Sigmoid colon (tissue), 7 donors: ENCODE measurements around the gene SOX14. TPM values are rescaled to one million over a fixed set of nuclear protein-coding genes. Genes with fewer than 3 reads are reported as not detected.

Experiments
- DNase-seq: peaks from one replicate; pipeline ENCODE4 v3.0.0-alpha.2; 2019
- H3K27ac ChIP-seq, 4 donors: fragments of 200-600 bp; sonication (generic); one replicate each; pipeline ENCODE4 v1.5.1; 2016 to 2019; ENCODE audit warnings: mild to moderate bottlenecking in 1 of 4
- H3K27me3 ChIP-seq, 3 donors: fragments of 200-600 bp; sonication (generic); one replicate each; pipeline ENCODE4 v1.5.1; 2019; ENCODE audit warnings: mild to moderate bottlenecking in 1 of 3
- H3K36me3 ChIP-seq, 4 donors: fragments of 200-600 bp; sonication (generic); one replicate each; pipeline ENCODE4 v1.5.1; 2016 to 2019
- H3K4me1 ChIP-seq, 4 donors: fragments of 200-600 bp; sonication (generic); one replicate each; pipeline ENCODE4 v1.5.1; 2017 to 2019
- H3K4me3 ChIP-seq, 4 donors: fragments of 200-600 bp; sonication (generic); one replicate each; pipeline ENCODE4 v1.5.1; 2017 to 2019; ENCODE audit warnings: mild to moderate bottlenecking in 2 of 4, moderate library complexity in 1 of 4
- H3K9me3 ChIP-seq, 4 donors: fragments of 200-600 bp in 3 of 4; sonication (generic) in 3 of 4; one replicate each; pipeline versions ENCODE4 v1.5.1 to v1.6.1; 2013 to 2019
- EP300 ChIP-seq, 4 donors: sonication (generic); formaldehyde crosslinking; IDR thresholded peaks; one replicate each; pipeline ENCODE4 v1.6.1; 2017; ENCODE audit warnings: antibody characterized with exemption in 4 of 4
- POLR2A ChIP-seq, 2 donors: fragments of 450-650 bp; IDR thresholded peaks; one replicate each; pipeline ENCODE4 v1.6.1; 2016; ENCODE audit warnings: antibody characterized with exemption in 2 of 2, mild to moderate bottlenecking in 2 of 2, moderate library complexity in 2 of 2
- POLR2AphosphoS5 ChIP-seq, 4 donors: sonication (generic); formaldehyde crosslinking; IDR thresholded peaks; one replicate each; pipeline ENCODE4 v1.6.1; 2017; ENCODE audit warnings: antibody characterized with exemption in 4 of 4
- WGBS, 2 donors: extraction: QIAGEN DNeasy Blood & Tissue Kit; methylation state at CpG; one replicate each; pipeline ENCODE4 v1.1.7; 2013; 5-methylcytosine and 5-hydroxymethylcytosine counted together
- intact Hi-C: fragments of 100-400 bp; cut with DNase I; formaldehyde crosslinking; loops from one replicate; pipeline ENCODE4 v1.15.1; 2023
- polyA plus RNA-seq, 3 donors: library from polyadenylated mRNA; stranded (reverse); fragments of 200-250 nt; gene quantifications; one replicate each; pipeline ENCODE4 v1.2.3, GENCODE V29; 2013
- total RNA-seq, 4 donors: library from RNA; depleted of rRNA; stranded (reverse); fragments of >200 nt; gene quantifications; one replicate each; pipeline ENCODE4 v1.1.0, GENCODE V29; 2016
- TF ChIP-seq, protein P1 (sequence below), 4 experiments: fragments of 450-650 bp in 3 of 4; fragments of 200-600 bp in 1 of 4; IDR thresholded peaks; one replicate each; pipeline ENCODE4 v1.5.1; 2016 to 2019; ENCODE audit warnings: antibody characterized with exemption in 4 of 4, mild to moderate bottlenecking in 3 of 4, moderate library complexity in 2 of 4
- donor health status: healthy with polysubstance abuse.
- donor health status: Bipolar disorder and iron deficiency.
- donor health status: healthy.

The SOX14 gene
- total and polyA plus RNA-seq, 7 donors, result not detected

DNA sequence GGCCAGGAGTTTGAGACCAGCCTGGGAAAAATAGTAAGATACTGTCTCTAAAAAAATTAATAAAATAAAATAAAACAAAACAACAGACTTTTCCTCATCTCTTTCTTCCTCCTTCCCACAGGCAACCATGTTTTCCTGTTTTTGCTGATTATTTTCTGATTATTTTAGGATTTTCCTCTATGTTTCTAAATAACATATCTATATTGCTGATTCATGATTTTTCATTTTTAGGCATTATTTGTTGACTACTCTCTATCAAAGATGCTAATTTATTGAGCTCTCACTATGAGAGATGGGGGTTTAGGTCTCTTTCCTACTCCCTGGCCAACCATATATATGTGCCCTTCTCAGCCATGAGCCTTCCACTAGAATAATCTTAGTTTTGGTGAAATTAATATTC, 45.4 kb downstream of the SOX14 start:
- Histone ChIP-seq H3K4me3 (no peak overlapping the region), H3K27me3 (no peaks in the 10 kb centered on the region), H3K36me3 (no peaks in the 10 kb centered on the region), H3K4me1 (no peaks in the 10 kb centered on the region), H3K27ac (no peak overlapping the region), H3K9me3 (peaks cover 0 to 2% (median 0%) of the 10 kb centered on the region in 4 donors)
- DNase-seq, result no peak
- TF ChIP-seq POLR2A (IDR thresholded peaks at IDR 0.05), result no peak
- no peak for TF ChIP-seq POLR2AphosphoS5 (IDR thresholded peaks at IDR 0.05)
- TF ChIP-seq, protein P1, sequence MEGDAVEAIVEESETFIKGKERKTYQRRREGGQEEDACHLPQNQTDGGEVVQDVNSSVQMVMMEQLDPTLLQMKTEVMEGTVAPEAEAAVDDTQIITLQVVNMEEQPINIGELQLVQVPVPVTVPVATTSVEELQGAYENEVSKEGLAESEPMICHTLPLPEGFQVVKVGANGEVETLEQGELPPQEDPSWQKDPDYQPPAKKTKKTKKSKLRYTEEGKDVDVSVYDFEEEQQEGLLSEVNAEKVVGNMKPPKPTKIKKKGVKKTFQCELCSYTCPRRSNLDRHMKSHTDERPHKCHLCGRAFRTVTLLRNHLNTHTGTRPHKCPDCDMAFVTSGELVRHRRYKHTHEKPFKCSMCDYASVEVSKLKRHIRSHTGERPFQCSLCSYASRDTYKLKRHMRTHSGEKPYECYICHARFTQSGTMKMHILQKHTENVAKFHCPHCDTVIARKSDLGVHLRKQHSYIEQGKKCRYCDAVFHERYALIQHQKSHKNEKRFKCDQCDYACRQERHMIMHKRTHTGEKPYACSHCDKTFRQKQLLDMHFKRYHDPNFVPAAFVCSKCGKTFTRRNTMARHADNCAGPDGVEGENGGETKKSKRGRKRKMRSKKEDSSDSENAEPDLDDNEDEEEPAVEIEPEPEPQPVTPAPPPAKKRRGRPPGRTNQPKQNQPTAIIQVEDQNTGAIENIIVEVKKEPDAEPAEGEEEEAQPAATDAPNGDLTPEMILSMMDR (IDR thresholded peaks at IDR 0.05), result no peak
- TF ChIP-seq EP300 (IDR thresholded peaks at IDR 0.05), result no peak
- intact Hi-C loops, result no loop called here

DNA sequence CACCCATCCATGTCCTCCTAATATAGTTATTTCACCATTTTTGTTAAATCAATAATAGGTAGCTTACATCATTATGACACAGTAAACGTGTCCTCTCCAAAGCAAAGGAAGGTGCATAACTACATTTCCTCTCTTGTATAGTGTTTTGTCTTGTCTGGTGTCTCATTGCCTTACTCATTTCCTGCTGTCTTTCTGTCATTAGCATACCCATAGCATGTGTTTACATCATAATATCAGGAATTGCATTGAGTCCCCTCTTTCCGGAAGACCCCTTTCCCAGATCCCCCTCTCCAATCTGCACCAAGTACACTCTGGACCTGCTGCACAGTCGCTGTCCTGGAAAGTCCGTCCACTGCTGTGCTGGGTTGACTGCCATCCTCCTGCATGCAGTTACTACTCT, 47.9 kb downstream of the SOX14 start:
- H3K4me1 ChIP-seq, result no peaks in the 10 kb centered on the region
- no peak for DNase-seq
- H3K4me3 ChIP-seq, result no peak overlapping the region
- H3K27me3 ChIP-seq, result peaks cover 0 to 4% (median 0%) of the 10 kb centered on the region in 3 donors
- 39 to 62% methylated on average over 4 of the region's 4 CpGs for WGBS, 2 donors
- no peaks in the 10 kb centered on the region for H3K36me3 ChIP-seq
- H3K27ac ChIP-seq, result no peak overlapping the region
- peaks cover 0 to 2% (median 0%) of the 10 kb centered on the region in 4 donors for H3K9me3 ChIP-seq
- intact Hi-C loops, result no loop called here
- TF ChIP-seq, protein P1 (IDR thresholded peaks at IDR 0.05), result no peak
- TF ChIP-seq EP300 (IDR thresholded peaks at IDR 0.05) (no peak), POLR2A (IDR thresholded peaks at IDR 0.05) (no peak)

DNA sequence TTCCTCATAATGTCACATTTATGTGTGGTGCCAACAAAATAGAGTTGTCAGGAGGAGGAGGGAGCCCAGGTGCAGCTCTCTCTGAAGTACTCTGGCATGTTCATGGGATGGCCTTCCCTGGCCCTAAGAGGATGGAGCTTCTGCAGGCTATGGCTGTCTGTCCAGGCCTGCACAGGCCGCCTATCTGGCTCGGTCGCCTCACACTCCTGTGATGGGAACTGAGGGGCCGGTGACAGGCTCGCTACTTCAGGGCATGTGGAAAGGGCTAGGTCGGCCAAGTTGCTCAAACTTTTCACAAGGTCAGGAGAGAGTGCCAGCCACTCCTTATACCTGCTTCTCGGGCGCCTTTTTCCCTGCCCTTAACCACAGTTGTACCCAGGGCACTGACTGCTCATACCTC, 51.1 kb downstream of the SOX14 start:
- no peak for DNase-seq
- 91 to 94% methylated on average over 8 of the region's 8 CpGs for WGBS, 2 donors
- TF ChIP-seq POLR2AphosphoS5 (IDR thresholded peaks at IDR 0.05) (no peak), EP300 (IDR thresholded peaks at IDR 0.05) (no peak), POLR2A (IDR thresholded peaks at IDR 0.05) (no peak)
- TF ChIP-seq, protein P1 (IDR thresholded peaks at IDR 0.05), result no peak

More for the DNA sequence above, 51.1 kb downstream of the SOX14 start:
- H3K4me1 ChIP-seq, result no peaks in the 10 kb centered on the region
- no peaks in the 10 kb centered on the region for H3K36me3 ChIP-seq
- H3K4me3 ChIP-seq, result no peak overlapping the region
- H3K27me3 ChIP-seq, result peaks cover 0 to 4% (median 0%) of the 10 kb centered on the region in 3 donors
- intact Hi-C loops, result no loop called here
- H3K27ac ChIP-seq, result no peak overlapping the region
- peaks cover 0 to 2% (median 0%) of the 10 kb centered on the region in 4 donors for H3K9me3 ChIP-seq

Other genes with a start within 250 kb of the SOX14 start
- not detected for gene CLDN18, start 245.8 kb downstream of the SOX14 start, total RNA-seq
- 1 to 10 TPM in 1 of 3 donors, under 1 TPM in 1, not detected in 1; 0.10 to 1.8 TPM for gene CLDN18, start 245.8 kb downstream of the SOX14 start, polyA plus RNA-seq